A549 (cell line): ENCODE data around the gene ELOVL6. TPM values are rescaled to one million over a fixed set of nuclear protein-coding genes. Genes with fewer than 3 reads are reported as not detected.

Experiments used
- ATAC-seq, 2 experiments: fragments of 200-7000 bp in 1 of 2; fragments of >200 bp in 1 of 2; cut with Nextera tagmentation in 1 of 2; cut with Tn5 transposase in 1 of 2; 3 replicates each; pipeline versions ENCODE4 v1.8.0 to v1.9.1; 2018 to 2020; ENCODE audit warnings: mild to moderate bottlenecking in 1 of 2, moderate library complexity in 1 of 2
- CTCF ChIA-PET: fragments of 300-600 bp; sonication (Branson Sonifier 250); formaldehyde crosslinking; extraction: SDS; loops from one replicate; lab custom pipeline; 2021; ENCODE audit warnings: antibody characterized with exemption, inconsistent platforms; lab: Yijun Ruan, JAX
- POLR2A ChIA-PET: fragments of 350-600 bp; formaldehyde crosslinking; extraction: SDS; loops from one replicate; lab custom pipeline; 2021; ENCODE audit warnings: antibody characterized with exemption, inconsistent platforms; lab: Yijun Ruan, JAX
- DNase-seq, 2 experiments: peaks; one replicate each; pipeline versions ENCODE4 v3.0.0 to v3.0.0-alpha.2; 2011 to 2016; ENCODE audit warnings: low read depth in 1 of 2, low spot score in 1 of 2
- FAIRE-seq: peaks from 2 replicates; lab custom pipeline; 2011; peaks lifted over from hg19 to GRCh38; lab: Jason Lieb, UNC
- H3K27ac ChIP-seq, 2 experiments: fragments of >200 bp; sonication (Bioruptor Twin); formaldehyde crosslinking; 3 replicates each; pipeline ENCODE4 v1.5.1; 2016 to 2017
- H3K4me1 ChIP-seq: fragments of >200 bp; sonication (Bioruptor Twin); formaldehyde crosslinking; 3 replicates; pipeline ENCODE4 v1.6.1; 2016
- H3K4me2 ChIP-seq: fragments of >200 bp; sonication (Bioruptor Twin); formaldehyde crosslinking; 3 replicates; pipeline ENCODE4 v1.6.1; 2016
- H3K4me3 ChIP-seq: fragments of >200 bp; sonication (Bioruptor Twin); formaldehyde crosslinking; 3 replicates; pipeline ENCODE4 v1.5.1; 2016
- H3K9me3 ChIP-seq: fragments of >200 bp; sonication (Bioruptor Twin); formaldehyde crosslinking; 3 replicates; pipeline ENCODE4 v1.6.1; 2016
- CBX2 ChIP-seq: fragments of 200-600 bp; sonication (generic); IDR thresholded peaks from 2 replicates; pipeline ENCODE4 v1.6.1; 2016; ENCODE audit warnings: low read depth, mild to moderate bottlenecking, borderline replicate concordance
- CBX8 ChIP-seq: fragments of 200-600 bp; sonication (generic); IDR thresholded peaks from 2 replicates; pipeline ENCODE4 v1.6.1; 2016
- CHD2 ChIP-seq: fragments of 150-350 bp; IDR thresholded peaks from 2 replicates; pipeline ENCODE4 v1.6.1; 2014; ENCODE audit warnings: low read length; ENCODE audit not compliant: partially characterized antibody
- EHF ChIP-seq: fragments of 250-450 bp; sonication (Bioruptor Pico); IDR thresholded peaks from 2 replicates; pipeline ENCODE4 v1.5.0; 2020; ENCODE audit warnings: mild to moderate bottlenecking
- EP300 ChIP-seq, 2 experiments: fragments of >200 bp; sonication (Bioruptor Twin); formaldehyde crosslinking; IDR thresholded peaks; 2 replicates in 1 of 2; 3 replicates in 1 of 2; pipeline ENCODE4 v1.6.1; 2016 to 2017
- GATA3 ChIP-seq: IDR thresholded peaks from 2 replicates; pipeline ENCODE4 v1.6.1; 2012; ENCODE audit warnings: borderline replicate concordance
- HDAC2 ChIP-seq: fragments of 200-600 bp; sonication (generic); IDR thresholded peaks from 2 replicates; pipeline ENCODE4 v1.6.1; 2016
- HEYL ChIP-seq: fragments of 250-450 bp; sonication (Bioruptor Pico); IDR thresholded peaks from 2 replicates; pipeline ENCODE4 v1.8.0; 2021; ENCODE audit warnings: mild to moderate bottlenecking, moderate library complexity
- JUN ChIP-seq, 2 experiments: fragments of >200 bp; sonication (Bioruptor Twin); formaldehyde crosslinking; IDR thresholded peaks; 2 replicates in 1 of 2; 3 replicates in 1 of 2; pipeline ENCODE4 v1.6.1; 2016 to 2017
- JUNB ChIP-seq: fragments of >200 bp; sonication (Bioruptor Twin); formaldehyde crosslinking; IDR thresholded peaks from 2 replicates; pipeline ENCODE4 v1.6.1; 2016
- KDM1A ChIP-seq: fragments of 200-600 bp; sonication (generic); IDR thresholded peaks from 2 replicates; pipeline ENCODE4 v1.6.1; 2016; ENCODE audit warnings: low read depth, mild to moderate bottlenecking
- NR3C1 ChIP-seq: fragments of >200 bp; sonication (Bioruptor Twin); formaldehyde crosslinking; IDR thresholded peaks from 3 replicates; pipeline ENCODE4 v1.6.1; 2017
- PHF8 ChIP-seq: fragments of 200-600 bp; sonication (generic); IDR thresholded peaks from 2 replicates; pipeline ENCODE4 v1.6.1; 2016; ENCODE audit warnings: low read depth, mild to moderate bottlenecking, antibody characterized with exemption, moderate library complexity, borderline replicate concordance
- POLR2A ChIP-seq: IDR thresholded peaks from 2 replicates; pipeline ENCODE4 v1.6.1; 2012; ENCODE audit warnings: mild to moderate bottlenecking, low read length
- POLR2AphosphoS2 ChIP-seq: conservative IDR thresholded peaks from 2 replicates; pipeline ENCODE4 v1.6.1; 2012; ENCODE audit warnings: low read length, improper control_type of control experiment, inconsistent platforms
- SMC3 ChIP-seq: fragments of >200 bp; sonication (Bioruptor Twin); formaldehyde crosslinking; IDR thresholded peaks from 3 replicates; pipeline ENCODE4 v1.6.1; 2018; ENCODE audit warnings: inconsistent platforms
- TFCP2L1 ChIP-seq: fragments of 250-450 bp; sonication (Bioruptor Pico); IDR thresholded peaks from 2 replicates; pipeline ENCODE4 v1.5.0; 2021; ENCODE audit warnings: mild to moderate bottlenecking
- ZNF302 ChIP-seq: fragments of 250-450 bp; sonication (Bioruptor Pico); IDR thresholded peaks from 2 replicates; pipeline ENCODE4 v1.9.0; 2021; ENCODE audit warnings: inconsistent platforms, mild to moderate bottlenecking, moderate library complexity
- WGBS: methylation state at CpG from one replicate; pipeline ENCODE4 v1.1.6; 2017; ENCODE audit errors: missing lambda C conversion rate; 5-methylcytosine and 5-hydroxymethylcytosine counted together
- polyA plus RNA-seq, 4 experiments: library from polyadenylated mRNA; depleted of rRNA in 3 of 4; stranded (reverse); fragments of >200 nt; fragmentation: RNase III in 1 of 4; extraction: RNeasy Plus Mini Kit Qiagen cat#74134 plus additional on column Dnase treatment in 1 of 4; gene quantifications; 2 replicates in 3 of 4; 3 replicates in 1 of 4; pipeline ENCODE4 v1.2.3, GENCODE V29; 2011 to 2017
- TF ChIP-seq, protein P1 (sequence below): fragments of >200 bp; sonication (Bioruptor Twin); formaldehyde crosslinking; IDR thresholded peaks from 3 replicates; pipeline ENCODE4 v1.5.1; 2016
- TF ChIP-seq, protein P2 (sequence below): fragments of >200 bp; sonication (Bioruptor Twin); formaldehyde crosslinking; IDR thresholded peaks from 2 replicates; pipeline ENCODE4 v1.6.1; 2016
- TF ChIP-seq, protein P3 (sequence below): IDR thresholded peaks from 2 replicates; pipeline ENCODE4 v1.6.1; 2012
- TF ChIP-seq, protein P4 (sequence below): fragments of >200 bp; sonication (Bioruptor Twin); formaldehyde crosslinking; IDR thresholded peaks from 3 replicates; pipeline ENCODE4 v1.6.1; 2016
- TF ChIP-seq, protein P5 (sequence below): IDR thresholded peaks from 2 replicates; pipeline ENCODE4 v1.6.1; 2012; ENCODE audit warnings: low read depth, borderline replicate concordance

ELOVL6 gene
- polyA plus RNA-seq, 2 of the 4 experiments (the other 2 are of a cell fraction): 22.0 to 26.8 TPM

DNA sequence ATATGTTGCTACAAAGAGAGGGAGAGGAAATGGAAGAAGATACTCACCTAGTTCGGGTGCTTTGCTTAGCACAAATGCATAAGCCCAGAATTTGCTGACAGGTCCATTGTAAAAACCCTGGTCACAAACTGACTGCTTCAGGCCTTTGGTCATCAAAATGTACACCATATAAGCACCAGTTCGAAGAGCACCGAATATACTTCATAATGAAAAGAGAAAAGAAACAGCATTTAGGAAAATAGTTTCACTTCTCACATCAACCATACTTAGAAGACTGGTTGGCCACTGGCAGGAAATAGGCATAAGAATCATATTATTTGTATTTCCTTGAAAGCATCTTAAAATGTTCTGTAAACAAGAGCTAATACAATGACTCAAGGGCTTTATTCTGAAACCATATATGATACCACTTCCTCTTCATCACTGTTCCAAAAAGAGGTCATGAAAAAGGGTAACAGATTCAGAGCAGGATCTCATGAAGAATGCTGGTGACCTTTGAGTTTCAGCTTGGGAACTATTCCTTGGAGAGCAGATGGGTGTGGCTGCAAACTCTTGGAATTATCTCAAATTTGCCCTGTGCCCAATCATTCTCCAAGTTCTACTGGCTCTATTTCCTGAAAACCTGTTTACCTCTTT is 138.7 kb downstream of the ELOVL6 start:
- ATAC-seq: peak in 1 of 2 experiments; percentile 50; a peak in 2 of 6 replicates
- no peak for FAIRE-seq
- Histone ChIP-seq H3K4me1 (peaks cover 20% of the 10 kb centered on the region; the same call in 2 of the 3 replicates), H3K4me2 (peak overlapping the region; percentile 44; the same call in 2 of the 3 replicates), H3K27ac (peak overlapping the region in 1 of 2 experiments; percentile 48; a peak in 1 of 6 replicates), H3K4me3 (no peak overlapping the region), H3K9me3 (no peaks in the 10 kb centered on the region)
- DNase-seq: peak in 1 of 2 experiments; percentile 23
- ChIA-PET POLR2A (no interaction called here), CTCF (interaction anchor here (0.8 to 2.2 kb wide), 3 partner anchors 9 to 60 kb away, joined by 3 to 6 read pairs (median 3); no protein-coding TSS in a partner anchor)
- 77% methylated on average over 3 of the region's 3 CpGs for WGBS
- TF ChIP-seq HDAC2: no peak
- no peak for TF ChIP-seq CBX2
- TF ChIP-seq SMC3: no peak
- TF ChIP-seq GATA3: no peak

DNA sequence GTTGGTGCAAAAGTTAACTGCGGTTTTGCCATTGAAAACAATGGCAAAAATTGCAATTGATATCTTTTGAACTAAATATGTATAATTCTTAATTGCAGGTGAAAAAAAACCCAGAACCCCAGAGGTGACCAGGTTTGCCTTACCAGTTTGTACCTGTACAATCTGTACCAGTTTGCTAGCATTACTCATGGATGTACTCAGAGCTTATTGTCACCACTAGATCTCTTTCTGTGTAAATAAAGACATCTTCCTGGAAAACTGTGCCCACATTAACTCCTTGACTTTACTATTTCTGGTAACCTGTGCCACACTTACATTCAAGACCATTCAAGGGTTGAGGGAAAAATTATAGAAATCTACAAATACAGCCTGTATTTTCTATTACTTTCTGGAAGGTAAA is 139.7 kb downstream of the ELOVL6 start:
- Histone ChIP-seq H3K4me2 (peak overlapping the region; percentile 17; the same call in 1 of the 3 replicates), H3K27ac (peak overlapping the region in 1 of 2 experiments; percentile 48; a peak in 1 of 6 replicates), H3K4me1 (peaks cover 20% of the 10 kb centered on the region; the same call in 2 of the 3 replicates), H3K4me3 (no peak overlapping the region), H3K9me3 (no peaks in the 10 kb centered on the region)
- CTCF ChIA-PET: interaction anchor here (0.8 to 2.2 kb wide), 3 partner anchors 8 to 59 kb away, joined by 3 to 6 read pairs (median 3); no protein-coding TSS in a partner anchor
- ATAC-seq (no peak), DNase-seq (no peak), FAIRE-seq (no peak)
- WGBS: 80% methylated on average over 1 of the region's 1 CpG
- TF ChIP-seq CBX8: no peak
- TF ChIP-seq, protein P1, sequence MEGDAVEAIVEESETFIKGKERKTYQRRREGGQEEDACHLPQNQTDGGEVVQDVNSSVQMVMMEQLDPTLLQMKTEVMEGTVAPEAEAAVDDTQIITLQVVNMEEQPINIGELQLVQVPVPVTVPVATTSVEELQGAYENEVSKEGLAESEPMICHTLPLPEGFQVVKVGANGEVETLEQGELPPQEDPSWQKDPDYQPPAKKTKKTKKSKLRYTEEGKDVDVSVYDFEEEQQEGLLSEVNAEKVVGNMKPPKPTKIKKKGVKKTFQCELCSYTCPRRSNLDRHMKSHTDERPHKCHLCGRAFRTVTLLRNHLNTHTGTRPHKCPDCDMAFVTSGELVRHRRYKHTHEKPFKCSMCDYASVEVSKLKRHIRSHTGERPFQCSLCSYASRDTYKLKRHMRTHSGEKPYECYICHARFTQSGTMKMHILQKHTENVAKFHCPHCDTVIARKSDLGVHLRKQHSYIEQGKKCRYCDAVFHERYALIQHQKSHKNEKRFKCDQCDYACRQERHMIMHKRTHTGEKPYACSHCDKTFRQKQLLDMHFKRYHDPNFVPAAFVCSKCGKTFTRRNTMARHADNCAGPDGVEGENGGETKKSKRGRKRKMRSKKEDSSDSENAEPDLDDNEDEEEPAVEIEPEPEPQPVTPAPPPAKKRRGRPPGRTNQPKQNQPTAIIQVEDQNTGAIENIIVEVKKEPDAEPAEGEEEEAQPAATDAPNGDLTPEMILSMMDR: no peak
- no peak for TF ChIP-seq NR3C1
- TF ChIP-seq POLR2AphosphoS2: no peak
- TF ChIP-seq, protein P2, sequence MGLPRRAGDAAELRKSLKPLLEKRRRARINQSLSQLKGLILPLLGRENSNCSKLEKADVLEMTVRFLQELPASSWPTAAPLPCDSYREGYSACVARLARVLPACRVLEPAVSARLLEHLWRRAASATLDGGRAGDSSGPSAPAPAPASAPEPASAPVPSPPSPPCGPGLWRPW: no peak
- POLR2A ChIA-PET: no interaction called here

DNA sequence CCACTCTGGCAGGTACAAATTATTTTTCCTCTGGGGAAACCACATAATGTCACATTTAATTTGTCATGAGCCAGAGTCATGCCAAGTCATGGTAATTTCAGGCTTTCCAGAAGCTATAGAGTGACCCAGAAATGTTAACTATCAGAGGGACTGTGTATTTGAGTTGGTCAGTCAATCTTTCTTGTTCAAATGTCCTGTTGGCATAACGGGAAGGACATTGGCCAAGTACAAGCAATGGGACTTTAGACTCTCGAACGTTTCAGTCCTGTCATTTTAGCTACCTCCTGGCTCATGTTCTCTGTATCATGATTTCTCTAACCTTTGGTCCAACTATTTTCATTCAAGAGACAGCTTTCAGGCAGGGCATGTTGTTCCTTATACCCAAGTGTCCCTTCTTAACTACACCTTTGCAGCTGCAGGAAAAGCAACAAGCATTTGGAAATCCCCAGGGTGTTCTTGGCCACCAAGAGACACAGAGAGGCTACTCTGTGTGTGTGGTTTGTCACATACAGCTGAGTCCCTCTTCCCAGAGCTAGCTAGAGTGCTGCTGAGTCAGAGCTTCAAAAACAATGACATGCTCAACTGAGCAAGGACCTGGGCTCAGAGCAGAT is 143.2 kb downstream of the ELOVL6 start:
- no peak overlapping the region for H3K4me3 ChIP-seq
- FAIRE-seq (no peak), DNase-seq (no peak), ATAC-seq (no peak)
- H3K9me3 ChIP-seq: no peaks in the 10 kb centered on the region
- POLR2A ChIA-PET: no interaction called here
- peaks cover 16% of the 10 kb centered on the region; the same call in 2 of the 3 replicates for H3K4me1 ChIP-seq
- no peak overlapping the region for H3K4me2 ChIP-seq
- WGBS: 75% methylated on average over 3 of the region's 3 CpGs
- CTCF ChIA-PET: interaction anchor here (0.6 kb wide), 1 partner anchor 315 kb away, joined by 3 read pairs; no protein-coding TSS in a partner anchor
- no peak overlapping the region for H3K27ac ChIP-seq
- no peak for TF ChIP-seq PHF8
- no peak for TF ChIP-seq ZNF302 (CRISPR knock-in tag)
- TF ChIP-seq, protein P2: no peak
- TF ChIP-seq HEYL (CRISPR knock-in tag): no peak
- TF ChIP-seq, protein P3, sequence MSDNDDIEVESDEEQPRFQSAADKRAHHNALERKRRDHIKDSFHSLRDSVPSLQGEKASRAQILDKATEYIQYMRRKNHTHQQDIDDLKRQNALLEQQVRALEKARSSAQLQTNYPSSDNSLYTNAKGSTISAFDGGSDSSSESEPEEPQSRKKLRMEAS: no peak
- TF ChIP-seq, protein P4, sequence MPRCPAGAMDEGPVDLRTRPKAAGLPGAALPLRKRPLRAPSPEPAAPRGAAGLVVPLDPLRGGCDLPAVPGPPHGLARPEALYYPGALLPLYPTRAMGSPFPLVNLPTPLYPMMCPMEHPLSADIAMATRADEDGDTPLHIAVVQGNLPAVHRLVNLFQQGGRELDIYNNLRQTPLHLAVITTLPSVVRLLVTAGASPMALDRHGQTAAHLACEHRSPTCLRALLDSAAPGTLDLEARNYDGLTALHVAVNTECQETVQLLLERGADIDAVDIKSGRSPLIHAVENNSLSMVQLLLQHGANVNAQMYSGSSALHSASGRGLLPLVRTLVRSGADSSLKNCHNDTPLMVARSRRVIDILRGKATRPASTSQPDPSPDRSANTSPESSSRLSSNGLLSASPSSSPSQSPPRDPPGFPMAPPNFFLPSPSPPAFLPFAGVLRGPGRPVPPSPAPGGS: no peak
- no peak for TF ChIP-seq CHD2
- TF ChIP-seq, protein P5, sequence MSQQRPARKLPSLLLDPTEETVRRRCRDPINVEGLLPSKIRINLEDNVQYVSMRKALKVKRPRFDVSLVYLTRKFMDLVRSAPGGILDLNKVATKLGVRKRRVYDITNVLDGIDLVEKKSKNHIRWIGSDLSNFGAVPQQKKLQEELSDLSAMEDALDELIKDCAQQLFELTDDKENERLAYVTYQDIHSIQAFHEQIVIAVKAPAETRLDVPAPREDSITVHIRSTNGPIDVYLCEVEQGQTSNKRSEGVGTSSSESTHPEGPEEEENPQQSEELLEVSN: no peak
- no peak for TF ChIP-seq SMC3
- no peak for TF ChIP-seq KDM1A
- TF ChIP-seq POLR2A: no peak
- TF ChIP-seq EP300 (IDR thresholded peaks at IDR 0.05): no peak
- TF ChIP-seq JUNB: no peak
- no peak for TF ChIP-seq TFCP2L1 (CRISPR knock-in tag)
- TF ChIP-seq POLR2AphosphoS2: no peak
- TF ChIP-seq EHF (CRISPR knock-in tag): no peak
- no peak for TF ChIP-seq JUN (IDR thresholded peaks at IDR 0.05)
